Lung (tissue), 12 donors: ENCODE measurements around the gene PIGN. TPM values are rescaled to one million over a fixed set of nuclear protein-coding genes. Genes with fewer than 3 reads are reported as not detected.

Experiments used
- ATAC-seq: fragments of 200-7000 bp; cut with Tn5 transposase; one replicate; pipeline ENCODE4 v1.9.1; 2020; ENCODE audit warnings: moderate number of reproducible peaks; ENCODE audit not compliant: insufficient read depth, low FRiP score
- DNase-seq, 3 donors: peaks; one replicate each; pipeline ENCODE4 v3.0.0-alpha.2; 2013 to 2017
- H3K27ac ChIP-seq, 2 donors: one replicate each; pipeline ENCODE4 v1.5.1; 2013; ENCODE audit warnings: mild to moderate bottlenecking in 2 of 2, moderate library complexity in 2 of 2, control low read depth in 1 of 2, inconsistent platforms in 1 of 2, low read depth in 1 of 2, low read length in 1 of 2
- H3K27me3 ChIP-seq, 3 donors: one replicate each; pipeline ENCODE4 v1.5.1; 2013; ENCODE audit warnings: low read length in 2 of 3; ENCODE audit not compliant: control insufficient read depth in 3 of 3, insufficient read depth in 3 of 3
- H3K36me3 ChIP-seq, 4 donors: one replicate each; pipeline ENCODE4 v1.5.1; 2013; ENCODE audit warnings: low read length in 4 of 4, mild to moderate bottlenecking in 1 of 4, moderate library complexity in 1 of 4; ENCODE audit not compliant: control insufficient read depth in 4 of 4, insufficient read depth in 4 of 4
- H3K4me1 ChIP-seq, 5 donors: one replicate each; pipeline ENCODE4 v1.5.1; 2013; ENCODE audit warnings: low read length in 5 of 5, mild to moderate bottlenecking in 2 of 5, moderate library complexity in 1 of 5; ENCODE audit not compliant: control insufficient read depth in 5 of 5, insufficient read depth in 5 of 5
- H3K4me3 ChIP-seq: one replicate; pipeline ENCODE4 v1.5.1; 2013; ENCODE audit warnings: mild to moderate bottlenecking, control low read depth, moderate library complexity
- H3K9ac ChIP-seq, 2 donors: one replicate each; pipeline ENCODE4 v1.5.1; 2013; ENCODE audit warnings: low read length in 2 of 2, control low read depth in 1 of 2; ENCODE audit not compliant: insufficient read depth in 1 of 2
- H3K9me3 ChIP-seq, 4 donors: one replicate each; pipeline ENCODE4 v1.5.1; 2013; ENCODE audit warnings: low read length in 3 of 4, mild to moderate bottlenecking in 1 of 4, moderate library complexity in 1 of 4; ENCODE audit not compliant: control insufficient read depth in 4 of 4, insufficient read depth in 3 of 4
- WGBS, 2 donors: extraction: QIAGEN DNeasy Blood & Tissue Kit; methylation state at CpG; one replicate each; pipeline ENCODE4 v1.1.7; 2013; 5-methylcytosine and 5-hydroxymethylcytosine counted together
- polyA plus RNA-seq, 2 donors: library from polyadenylated mRNA; stranded (reverse); fragments of 200-250 nt; gene quantifications; one replicate each; pipeline ENCODE4 v1.2.1, GENCODE V29; 2013
- total RNA-seq, 2 donors: library from RNA; depleted of rRNA in 1 of 2; stranded (reverse); fragments of >200 nt in 1 of 2; gene quantifications; one replicate each; pipeline ENCODE4 v1.2.1, GENCODE V29; 2014 to 2021
- TF ChIP-seq, protein P1 (sequence below): IDR thresholded peaks from 2 replicates; pipeline ENCODE4 v1.5.1; 2012; ENCODE audit warnings: mild to moderate bottlenecking; ENCODE audit errors: control extremely low read depth, extremely low read depth
- donor health status: control.
- donor health status: control.
- donor health status: Bipolar disorder and iron deficiency.
- donor health status: healthy.
- donor health status: DM: yes; HTN: yes; CAD: no.

The PIGN gene
- total and polyA plus RNA-seq, 4 donors = 5.7 to 62.5 (median 16.3) TPM

DNA sequence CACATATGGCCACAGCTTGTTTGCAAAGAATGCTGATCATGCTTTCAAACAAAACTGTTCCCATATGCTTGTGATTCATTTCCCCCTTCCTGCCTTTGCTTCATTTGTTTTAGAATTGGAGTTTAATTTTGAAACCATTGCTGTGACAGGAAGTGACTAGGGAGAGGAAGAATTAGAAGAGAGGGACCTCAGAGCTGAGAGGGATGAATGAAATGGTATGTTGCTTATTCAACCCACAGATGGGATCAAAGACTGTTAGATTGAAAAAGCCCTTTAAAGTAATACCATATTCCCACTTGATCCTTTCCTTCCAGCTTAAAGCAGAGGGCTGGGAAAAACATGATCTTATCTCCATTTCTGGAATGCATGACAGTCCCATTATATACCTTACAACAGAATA, 187.9 kb downstream of the PIGN start:
- DNase-seq = peak in 1 of 3 donors; percentile 19
- Histone ChIP-seq H3K9ac (no peak overlapping the region), H3K27ac (no peak overlapping the region)

DNA sequence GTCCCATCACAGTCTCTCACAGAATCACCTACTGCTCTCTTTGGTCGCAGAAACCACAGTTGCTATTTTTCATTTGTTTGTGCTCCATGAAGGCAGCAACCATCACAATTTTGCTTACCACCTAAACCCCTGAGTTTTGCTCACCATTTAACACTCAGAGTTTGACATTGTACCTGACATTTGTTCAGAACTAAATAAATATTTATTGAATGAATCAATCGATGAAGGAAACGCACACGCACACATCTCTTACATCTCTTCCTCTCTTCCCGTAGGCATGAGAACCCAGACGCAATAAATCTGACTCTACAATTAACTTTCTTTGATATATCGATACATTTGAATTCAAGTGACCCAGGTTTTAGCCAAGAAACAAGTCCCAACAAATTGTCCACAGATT, 188.5 kb downstream of the PIGN start:
- no peak for DNase-seq
- 73 to 83% methylated on average over 7 of the region's 7 CpGs for WGBS, 2 donors
- TF ChIP-seq, protein P1, sequence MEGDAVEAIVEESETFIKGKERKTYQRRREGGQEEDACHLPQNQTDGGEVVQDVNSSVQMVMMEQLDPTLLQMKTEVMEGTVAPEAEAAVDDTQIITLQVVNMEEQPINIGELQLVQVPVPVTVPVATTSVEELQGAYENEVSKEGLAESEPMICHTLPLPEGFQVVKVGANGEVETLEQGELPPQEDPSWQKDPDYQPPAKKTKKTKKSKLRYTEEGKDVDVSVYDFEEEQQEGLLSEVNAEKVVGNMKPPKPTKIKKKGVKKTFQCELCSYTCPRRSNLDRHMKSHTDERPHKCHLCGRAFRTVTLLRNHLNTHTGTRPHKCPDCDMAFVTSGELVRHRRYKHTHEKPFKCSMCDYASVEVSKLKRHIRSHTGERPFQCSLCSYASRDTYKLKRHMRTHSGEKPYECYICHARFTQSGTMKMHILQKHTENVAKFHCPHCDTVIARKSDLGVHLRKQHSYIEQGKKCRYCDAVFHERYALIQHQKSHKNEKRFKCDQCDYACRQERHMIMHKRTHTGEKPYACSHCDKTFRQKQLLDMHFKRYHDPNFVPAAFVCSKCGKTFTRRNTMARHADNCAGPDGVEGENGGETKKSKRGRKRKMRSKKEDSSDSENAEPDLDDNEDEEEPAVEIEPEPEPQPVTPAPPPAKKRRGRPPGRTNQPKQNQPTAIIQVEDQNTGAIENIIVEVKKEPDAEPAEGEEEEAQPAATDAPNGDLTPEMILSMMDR = no peak

More for the DNA sequence above, 187.9 kb downstream of the PIGN start:
- Histone ChIP-seq H3K4me3 (no peak overlapping the region), H3K9me3 (peaks cover 0 to 7% (median 2%) of the 10 kb centered on the region in 4 donors), H3K4me1 (no peaks in the 10 kb centered on the region), H3K36me3 (no peaks in the 10 kb centered on the region), H3K27me3 (no peaks in the 10 kb centered on the region)
- TF ChIP-seq, protein P1 = no peak
- ATAC-seq = peak; percentile 6

DNA sequence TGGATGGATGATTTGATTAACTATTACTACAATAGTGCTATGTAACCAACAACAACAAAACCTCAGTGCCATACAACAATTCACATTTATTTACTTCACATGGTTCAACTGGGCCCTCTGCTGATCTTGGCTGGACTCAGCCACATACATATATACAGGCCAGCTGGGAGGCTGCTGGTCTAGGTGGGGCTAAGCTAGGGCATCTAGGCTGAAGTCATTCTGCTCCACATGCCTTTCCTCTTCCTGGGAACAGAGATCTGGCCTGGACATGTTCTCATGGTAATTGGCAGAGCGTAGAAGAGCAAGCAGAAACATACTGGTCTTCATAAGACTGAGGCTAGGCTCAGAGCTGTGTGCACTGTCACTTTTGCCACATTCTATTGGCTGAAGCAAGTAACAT, 191.2 kb downstream of the PIGN start:
- Histone ChIP-seq H3K4me3 (no peak overlapping the region), H3K36me3 (no peaks in the 10 kb centered on the region), H3K27me3 (no peaks in the 10 kb centered on the region), H3K4me1 (peaks cover 0 to 17% (median 0%) of the 10 kb centered on the region in 5 donors), H3K27ac (no peak overlapping the region), H3K9ac (no peak overlapping the region), H3K9me3 (no peaks in the 10 kb centered on the region)
- TF ChIP-seq, protein P1 = no peak
- ATAC-seq (no peak), DNase-seq (no peak)
- 98 to 100% methylated on average over 1 of the region's 1 CpG for WGBS, 2 donors

More for the DNA sequence above, 188.5 kb downstream of the PIGN start:
- Histone ChIP-seq H3K27me3 (no peaks in the 10 kb centered on the region), H3K36me3 (no peaks in the 10 kb centered on the region), H3K4me3 (no peak overlapping the region), H3K4me1 (peaks cover 0 to 5% (median 0%) of the 10 kb centered on the region in 5 donors), H3K9ac (no peak overlapping the region), H3K9me3 (peaks cover 0 to 6% (median 2%) of the 10 kb centered on the region in 4 donors), H3K27ac (no peak overlapping the region)
- no peak for ATAC-seq

DNA sequence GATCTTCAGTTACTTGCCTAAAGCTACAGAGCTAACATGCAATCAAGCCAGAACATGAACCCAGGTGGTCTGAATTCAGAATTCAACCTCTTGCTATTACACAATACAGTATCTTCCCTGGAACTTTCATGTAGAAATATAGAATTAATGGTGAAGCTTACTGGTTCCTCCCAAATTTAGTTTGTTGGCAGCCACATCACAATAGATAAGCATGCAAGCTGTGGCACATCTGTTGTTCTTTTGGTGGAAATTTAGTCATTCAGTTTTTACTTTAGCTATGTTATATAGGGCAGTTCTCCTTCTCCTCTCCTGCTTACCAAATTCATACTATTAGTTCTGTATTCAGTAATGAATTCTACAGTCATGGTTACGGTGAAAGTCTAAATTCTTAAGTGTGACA, 193.0 kb downstream of the PIGN start:
- Histone ChIP-seq H3K9ac (no peak overlapping the region), H3K27ac (no peak overlapping the region), H3K4me3 (no peak overlapping the region), H3K4me1 (peaks cover 0 to 17% (median 0%) of the 10 kb centered on the region in 5 donors), H3K27me3 (no peaks in the 10 kb centered on the region), H3K9me3 (no peaks in the 10 kb centered on the region), H3K36me3 (no peaks in the 10 kb centered on the region)
- ATAC-seq (no peak), DNase-seq (peak in 2 of 3 donors; percentile 56 to 61)
- TF ChIP-seq, protein P1 = no peak
- 94 to 100% methylated on average over 1 of the region's 1 CpG for WGBS, 2 donors
